DMS153 treated with DMSO at 0.1 percent for 48 hours (cell line): ENCODE results near the gene RNU2-63P.
"Not testable (repeated sequence)": the region's sequence is repeated elsewhere in the genome, so short reads cannot be mapped to it uniquely, and the experiment has no call there.

Experiments
- DNase-seq: peaks from one replicate; lab custom pipeline; 2025; ENCODE audit not compliant: unreplicated experiment; lab: John Stamatoyannopoulos, UW

The RNU2-63P gene

GRCh38 chr2:88016086-88016959 is at the start of gene RNU2-63P:
Gene RNU2-63P (minus strand): TSS chr2:88016547.
- DNase-seq, result peak; percentile 38

- DNase-seq, result no peak
Observed at GRCh38 chr2:88061295-88061694, 44.9 kb upstream of the RNU2-63P start.

- DNase-seq, result no peak
Observed at GRCh38 chr2:88060907-88061275, 44.5 kb upstream of the RNU2-63P start.

GRCh38 chr2:88059979-88060906 is 43.9 kb upstream of the RNU2-63P start:
- peak; percentile 53 for DNase-seq

GRCh38 chr2:88058191-88058590 is 41.8 kb upstream of the RNU2-63P start:
- DNase-seq, result no peak

- no peak for DNase-seq
Observed at GRCh38 chr2:88057437-88057844, 41.1 kb upstream of the RNU2-63P start.

- DNase-seq, result peak; percentile 88
Observed at GRCh38 chr2:88055371-88056128, 39.2 kb upstream of the RNU2-63P start, which contains the start of gene KRCC1. Gene KRCC1 (minus strand): TSS chr2:88055783. CDS start chr2:88028563, 27,220 bp downstream.

- DNase-seq, result no peak
Observed at GRCh38 chr2:88054782-88055370, 38.5 kb upstream of the RNU2-63P start.

GRCh38 chr2:88053934-88054781 is 37.8 kb upstream of the RNU2-63P start:
- DNase-seq, result no peak

- no peak for DNase-seq
Observed at GRCh38 chr2:88053296-88053695, 36.9 kb upstream of the RNU2-63P start.

- no peak for DNase-seq
Observed at GRCh38 chr2:88051792-88052191, 35.4 kb upstream of the RNU2-63P start.

GRCh38 chr2:88049622-88050021 is 33.3 kb upstream of the RNU2-63P start:
- no peak for DNase-seq

GRCh38 chr2:88048541-88048940 is 32.2 kb upstream of the RNU2-63P start:
- DNase-seq, result no peak

- DNase-seq, result not testable (repeated sequence)
Observed at GRCh38 chr2:88045561-88045960, 29.2 kb upstream of the RNU2-63P start.

GRCh38 chr2:88042476-88042875 is 26.1 kb upstream of the RNU2-63P start:
- DNase-seq, result no peak

- DNase-seq, result no peak
Observed at GRCh38 chr2:88038263-88039105, 22.1 kb upstream of the RNU2-63P start.

- DNase-seq, result no peak
Observed at GRCh38 chr2:88036606-88037005, 20.3 kb upstream of the RNU2-63P start.

- no peak for DNase-seq
Observed at GRCh38 chr2:88036182-88036581, 19.8 kb upstream of the RNU2-63P start.
